NCI-H82 treated with DMSO at 0.1 percent for 48 hours (cell line): Measurements from ENCODE around the gene CDK11A.
"Not testable (repeated sequence)": the region's sequence is repeated elsewhere in the genome, so short reads cannot be mapped to it uniquely, and the experiment has no call there.

Experiments
- DNase-seq: peaks from one replicate; lab custom pipeline; 2025; ENCODE audit not compliant: unreplicated experiment; lab: John Stamatoyannopoulos, UW

Gene CDK11A

DNA sequence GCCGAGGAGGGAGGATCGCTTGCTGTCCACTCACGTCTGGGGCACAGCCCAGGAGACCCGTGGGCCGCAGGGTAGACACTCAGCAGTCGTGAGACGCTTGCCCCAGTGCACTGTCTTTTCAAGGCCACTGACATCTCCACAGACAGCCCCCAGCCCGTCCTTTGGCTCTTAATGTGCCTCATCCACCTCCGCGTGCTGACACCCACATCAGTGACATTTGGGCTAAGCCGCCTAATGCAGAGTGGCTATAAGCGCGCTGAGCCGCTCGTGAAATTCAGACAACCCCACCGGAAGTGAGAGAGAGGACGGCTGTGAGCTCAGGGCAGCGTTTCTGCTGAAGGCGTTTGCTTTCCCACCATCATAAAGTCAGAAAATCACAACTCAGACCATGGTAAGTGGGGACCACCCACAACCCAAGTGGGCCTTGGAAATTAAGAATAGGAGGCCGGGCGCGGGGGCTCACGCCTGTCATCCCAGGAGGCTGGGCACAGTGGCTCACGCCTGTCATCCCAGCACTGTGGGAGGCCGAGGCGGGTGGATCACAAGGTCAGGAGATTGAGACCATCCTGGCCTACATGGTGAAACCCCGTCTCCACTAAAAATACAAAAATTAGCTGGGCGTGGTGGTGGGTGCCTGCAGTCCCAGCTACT, 40.0 kb downstream of the CDK11A start:
- DNase-seq, result no peak

DNA sequence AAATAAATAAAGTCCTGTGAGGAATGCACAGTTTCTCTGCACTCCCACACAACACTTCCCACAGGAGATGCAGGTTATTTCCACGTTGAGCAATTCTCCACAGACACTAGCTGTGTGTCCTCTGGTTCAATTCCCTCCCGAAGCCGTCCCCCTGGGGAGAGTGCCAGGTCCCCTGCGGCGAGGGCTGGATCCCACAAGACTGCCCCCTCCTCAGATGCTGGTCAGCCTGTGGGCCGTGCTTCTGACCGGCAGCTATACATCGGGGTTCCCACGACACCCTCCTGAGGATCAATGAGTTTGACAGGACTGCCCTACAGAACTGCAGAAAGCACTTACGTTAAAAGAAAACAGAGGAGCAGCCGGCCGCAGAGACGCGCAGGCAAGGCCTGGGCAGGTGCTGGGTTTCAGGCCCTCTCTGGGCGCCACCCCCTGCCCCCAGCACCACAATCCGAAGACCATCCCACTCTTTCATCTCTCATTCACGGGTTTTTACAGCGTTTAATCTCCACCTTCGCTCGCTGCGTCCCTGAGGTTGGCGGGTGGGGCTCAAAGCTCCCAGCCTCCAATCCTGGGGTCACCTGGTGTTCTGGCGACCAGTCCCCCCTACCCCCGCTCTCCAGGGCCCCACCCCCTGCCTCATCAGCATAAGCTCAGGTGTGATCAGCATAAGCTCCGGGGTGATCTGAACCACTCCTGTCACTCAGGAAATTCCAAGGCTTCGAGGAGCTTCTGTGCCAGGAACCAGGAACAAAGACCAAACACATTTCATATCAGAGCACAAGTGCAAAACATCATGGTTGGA, 40.9 kb downstream of the CDK11A start:
- DNase-seq, result no peak

DNA sequence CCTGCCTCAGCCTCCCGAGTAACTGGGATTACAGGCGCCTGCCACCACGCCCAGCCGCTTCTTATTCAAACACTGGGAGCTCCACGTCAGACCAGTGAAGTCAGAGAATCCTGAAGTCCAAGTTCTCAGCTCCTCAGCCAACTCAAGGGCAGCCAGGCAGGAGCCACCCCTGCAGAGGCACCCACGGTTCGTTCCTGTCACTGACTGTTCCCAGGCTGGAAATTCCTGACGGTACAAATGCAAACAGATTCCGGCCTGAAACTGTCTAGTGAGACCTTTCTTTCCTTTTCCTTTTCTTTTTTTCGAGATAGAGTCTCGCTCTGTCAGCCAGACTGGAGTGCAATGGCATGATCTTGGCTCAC, 43.3 kb downstream of the CDK11A start:
- no peak for DNase-seq

DNA sequence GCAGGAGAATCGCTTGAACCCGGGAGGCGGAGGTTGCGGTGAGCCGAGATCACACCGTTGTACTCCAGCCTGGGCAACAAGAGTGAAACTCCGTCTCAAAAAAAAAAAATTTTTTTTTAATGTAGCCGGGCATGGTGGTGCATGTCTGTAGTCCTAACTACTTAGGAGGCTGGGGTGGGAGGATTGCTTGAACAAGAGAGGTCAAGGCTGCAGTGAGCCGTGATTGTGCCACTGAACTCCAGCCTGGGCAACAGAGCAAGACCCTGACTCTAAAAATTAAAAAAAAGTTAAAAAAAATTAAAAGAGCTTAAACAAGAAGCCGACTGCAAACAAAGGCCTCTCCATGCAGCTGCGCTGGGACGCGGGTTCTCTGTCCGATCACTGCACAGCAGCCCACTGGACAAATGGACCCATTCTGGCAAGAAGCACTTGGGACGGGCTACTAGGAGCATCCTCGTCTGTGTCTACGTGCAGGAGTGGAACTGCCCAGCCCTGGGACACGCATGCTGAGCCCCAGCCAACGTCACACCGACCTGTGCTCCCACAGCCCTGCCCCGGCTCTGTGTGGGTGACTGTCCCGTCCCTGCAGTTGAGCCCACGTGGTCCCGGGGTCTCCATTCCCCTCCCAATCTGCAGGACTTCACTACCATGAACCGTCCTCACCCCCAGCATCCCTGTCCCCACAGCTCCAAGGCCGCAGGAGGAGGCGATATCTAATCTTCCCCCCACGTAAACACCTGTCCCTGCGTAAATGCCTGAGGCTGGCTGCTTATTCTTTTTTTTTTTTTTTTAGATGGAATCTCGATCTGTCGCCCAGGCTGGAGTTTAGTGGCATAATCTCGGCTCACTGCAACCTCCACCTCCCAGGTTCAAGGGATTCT, 43.9 kb downstream of the CDK11A start:
- no peak for DNase-seq

DNA sequence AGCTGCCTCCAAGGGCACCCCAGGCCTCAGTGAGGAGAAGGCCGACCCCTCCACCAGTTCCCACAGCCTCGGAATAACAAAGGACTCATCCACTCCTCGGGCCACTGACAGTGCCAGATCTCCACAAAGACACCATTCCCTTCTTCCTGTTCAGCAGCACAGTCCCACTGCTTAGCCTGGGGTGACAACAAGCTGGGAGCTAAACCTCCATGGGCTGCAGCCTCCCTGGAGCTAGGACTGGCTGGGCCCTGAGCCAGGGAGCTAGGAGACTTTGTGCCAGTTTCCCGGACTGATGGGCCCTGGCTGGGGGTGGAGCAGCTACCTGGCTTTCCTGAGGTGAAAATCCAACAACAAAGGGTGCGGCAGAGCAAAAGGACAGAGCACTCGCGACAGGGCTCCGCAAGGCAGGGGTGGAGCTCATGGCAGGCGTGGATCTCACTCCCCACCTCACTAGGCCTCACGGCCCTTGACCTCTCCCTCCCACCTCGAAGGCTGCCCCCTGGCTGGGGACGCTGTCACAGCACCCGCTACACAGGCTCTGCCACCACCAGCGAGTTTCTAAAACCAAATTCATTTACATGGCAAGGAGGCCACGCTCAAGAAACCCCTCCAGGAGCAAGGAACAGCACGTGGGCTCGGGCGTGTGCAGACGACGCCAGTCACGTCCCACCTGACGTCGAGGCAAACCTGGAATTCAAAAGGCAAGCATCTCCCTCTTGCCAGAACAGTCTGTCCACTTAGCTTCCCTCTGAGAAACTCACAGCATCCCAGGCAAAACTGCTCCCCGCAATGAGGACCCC, 45.4 kb downstream of the CDK11A start:
- no peak for DNase-seq

DNA sequence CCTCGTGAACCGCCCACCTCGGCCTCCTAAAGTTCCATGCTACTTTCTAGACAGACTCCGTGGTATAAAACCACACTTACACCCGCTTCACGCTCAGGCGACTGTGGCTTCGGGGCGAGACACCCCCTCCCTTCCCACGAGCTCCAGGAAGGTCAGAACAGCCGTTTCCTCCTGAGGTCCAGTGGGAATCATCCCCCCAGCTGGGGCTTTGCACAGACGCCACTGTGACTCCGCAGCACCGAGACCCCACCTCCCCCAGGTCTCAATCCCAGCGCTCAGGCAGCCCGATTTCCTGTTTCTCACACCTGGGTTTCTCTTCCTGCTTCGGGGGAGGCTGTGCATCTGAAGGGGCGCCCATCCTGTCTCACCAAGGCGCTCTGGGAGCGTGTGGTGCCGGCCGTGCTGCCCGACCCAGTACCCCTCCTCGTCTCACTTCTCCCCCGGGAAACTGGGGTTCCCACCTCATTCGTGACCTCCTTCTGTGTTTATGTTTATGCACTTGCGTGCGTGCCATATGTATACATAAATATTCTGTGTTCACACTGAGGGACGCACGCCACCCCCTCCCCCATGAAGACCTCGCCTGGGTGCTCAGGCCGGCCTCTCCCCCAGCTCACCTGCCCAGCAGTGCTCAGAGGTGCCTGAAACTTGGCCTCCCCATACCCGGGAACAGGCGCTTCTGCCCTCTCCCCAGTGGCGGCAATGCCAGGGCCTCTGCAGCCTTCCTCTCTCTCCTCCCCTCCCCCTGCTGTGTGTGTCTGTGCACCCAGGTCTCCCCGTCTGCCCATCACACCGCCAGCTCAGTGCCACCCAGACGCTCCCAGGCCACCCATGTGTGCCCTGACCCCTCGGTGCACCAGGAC, 46.2 kb downstream of the CDK11A start:
- no peak for DNase-seq

DNA sequence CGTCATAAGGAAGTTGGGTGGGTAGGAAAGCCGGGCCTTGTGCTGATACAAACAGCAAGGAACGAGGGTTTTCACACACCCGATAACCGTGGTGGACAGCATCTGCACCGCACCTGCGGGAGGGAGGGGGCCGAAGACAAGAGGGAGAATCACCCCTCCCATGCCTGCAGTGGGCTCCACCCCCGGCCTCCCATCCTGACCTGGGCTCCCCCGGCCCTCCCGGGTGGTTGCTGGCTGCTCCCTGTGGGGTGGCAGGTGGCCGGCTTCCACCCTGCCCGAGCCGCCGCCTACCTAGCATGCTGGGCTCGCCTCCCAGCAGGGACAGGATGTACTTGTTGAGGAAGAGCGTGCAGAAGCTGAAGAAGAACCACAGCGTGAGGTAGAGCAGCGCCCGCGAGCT, 48.1 kb downstream of the CDK11A start:
- not testable (repeated sequence) for DNase-seq

DNA sequence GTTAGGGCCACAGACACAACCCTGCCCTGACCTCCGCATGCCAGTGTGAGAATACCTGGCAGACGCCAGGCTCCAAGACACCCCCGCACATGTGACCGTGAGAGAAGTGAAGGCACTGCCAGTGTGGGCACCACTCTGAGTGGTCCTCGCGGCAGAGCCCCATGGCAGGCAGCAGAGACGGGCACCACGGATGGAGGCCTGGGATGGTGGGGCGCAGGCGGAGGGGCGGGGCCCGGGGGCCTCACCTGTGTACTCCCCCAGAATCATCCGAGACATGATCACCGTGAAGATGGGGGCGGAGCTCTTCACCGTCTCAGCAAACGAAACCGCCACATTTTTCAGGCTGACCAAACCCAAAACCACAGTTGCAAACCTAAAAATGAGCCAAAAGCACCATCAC, 48.9 kb downstream of the CDK11A start:
- DNase-seq, result not testable (repeated sequence)

DNA sequence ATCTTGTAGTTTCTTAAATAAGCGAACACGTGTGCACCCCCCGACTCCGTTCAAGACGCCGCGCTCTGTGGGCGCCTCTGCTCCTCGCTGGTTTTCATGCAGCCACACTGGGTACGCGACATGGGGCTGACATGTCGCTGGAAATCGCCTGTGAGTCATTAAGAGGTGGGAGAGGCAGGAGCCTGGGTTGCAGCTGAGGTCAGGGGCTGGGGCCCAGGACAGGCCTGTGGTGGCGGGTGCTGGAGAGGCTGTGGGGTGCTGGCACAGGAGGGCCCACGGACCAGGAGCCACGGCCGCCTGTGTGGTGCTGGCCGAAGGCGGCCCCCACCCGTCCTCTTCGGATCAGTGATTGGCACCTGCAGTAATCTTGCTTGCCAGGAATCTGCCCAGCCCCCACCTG, 49.4 kb downstream of the CDK11A start:
- DNase-seq, result not testable (repeated sequence)

DNA sequence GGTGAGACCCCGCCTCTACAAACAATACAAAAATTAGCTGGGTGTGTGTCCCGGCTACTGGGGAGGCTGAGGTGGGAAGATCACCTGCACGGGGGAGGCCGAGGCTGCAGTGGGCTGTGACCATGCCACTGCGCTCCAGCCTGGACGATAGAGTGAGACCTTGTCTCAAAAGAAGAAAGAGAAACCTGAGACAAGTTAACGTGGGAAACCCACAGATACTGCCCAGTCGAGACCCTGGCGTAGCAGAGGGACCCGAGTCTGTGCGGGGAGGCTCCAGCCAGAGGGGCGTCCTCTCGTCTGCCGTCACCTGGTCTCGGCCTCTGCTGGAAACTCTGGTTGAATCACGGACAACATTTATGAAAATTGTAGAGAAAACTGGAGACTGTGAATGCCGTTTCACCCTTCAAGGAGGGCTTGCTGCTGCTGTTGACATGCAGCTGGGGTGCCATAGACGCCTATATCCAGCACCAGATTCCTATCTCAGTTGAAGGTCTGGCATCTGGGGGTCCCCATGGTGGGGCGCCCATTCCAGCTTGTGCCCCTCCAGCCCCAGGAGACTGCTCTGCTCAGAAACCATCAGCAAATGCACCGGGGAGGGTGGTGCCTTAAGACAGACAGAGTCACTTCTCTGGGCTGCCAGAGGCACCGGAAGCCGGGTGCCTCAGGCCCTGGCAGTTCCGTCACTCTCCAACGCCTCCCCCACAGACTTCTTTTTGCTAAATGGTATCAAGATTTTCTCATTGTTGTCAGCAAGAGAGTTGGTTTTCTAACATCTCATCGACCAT, 51.8 kb downstream of the CDK11A start:
- no peak for DNase-seq

DNA sequence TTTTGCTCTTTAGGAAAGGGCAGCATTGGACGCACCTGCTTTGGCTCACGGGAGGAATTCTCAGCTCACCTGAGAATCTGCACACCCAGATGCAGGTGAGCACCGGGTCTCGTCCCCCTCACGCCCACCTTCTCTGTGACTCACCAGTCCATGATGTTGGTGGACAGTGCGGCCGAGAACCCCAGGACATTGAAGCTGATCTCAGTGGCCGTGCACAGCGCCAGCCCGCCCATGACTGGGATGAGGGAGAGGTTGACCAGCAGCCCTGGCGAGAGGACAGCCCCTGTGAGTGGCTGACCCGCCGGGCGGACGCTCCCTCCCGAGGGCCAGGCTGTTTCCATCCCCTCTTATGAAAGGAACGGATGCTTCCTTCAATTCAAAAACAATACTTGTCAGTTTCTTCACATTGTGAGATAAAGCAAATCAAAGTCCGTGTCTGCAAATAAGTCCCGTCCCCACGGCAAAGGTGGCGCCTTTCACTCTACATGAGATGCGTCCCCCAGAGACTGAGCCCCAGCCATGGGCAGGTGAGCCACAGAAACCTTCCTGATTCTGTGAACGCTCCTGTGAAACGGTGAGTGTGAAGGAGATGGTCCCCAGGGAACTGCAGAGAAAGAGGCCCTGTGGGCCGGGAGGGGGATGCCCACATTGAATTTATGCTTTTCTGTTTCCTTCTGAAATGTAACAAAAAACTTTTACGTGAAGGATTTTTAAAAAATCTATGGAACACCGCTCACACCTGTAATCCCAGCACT, 52.6 kb downstream of the CDK11A start:
- no peak for DNase-seq

DNA sequence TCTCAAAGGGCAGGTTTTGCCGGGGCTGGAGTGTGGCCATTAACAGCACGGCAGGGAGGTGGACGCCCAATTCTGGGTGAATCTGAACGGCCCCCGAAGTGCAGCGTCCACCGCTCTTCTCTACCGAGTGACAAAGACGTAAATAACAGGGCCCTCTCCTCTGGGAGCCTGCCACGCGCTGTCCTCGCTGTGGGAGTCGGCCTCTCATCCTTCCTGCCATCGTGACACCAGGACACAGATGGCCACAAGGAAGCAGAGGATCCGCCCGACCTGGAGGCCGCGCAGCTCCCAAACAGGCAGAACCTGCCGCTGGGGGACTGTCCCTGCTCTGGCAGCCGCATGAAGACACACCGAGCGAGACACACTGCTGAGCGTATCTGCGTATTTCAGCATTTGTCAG, 53.3 kb downstream of the CDK11A start:
- DNase-seq, result no peak

DNA sequence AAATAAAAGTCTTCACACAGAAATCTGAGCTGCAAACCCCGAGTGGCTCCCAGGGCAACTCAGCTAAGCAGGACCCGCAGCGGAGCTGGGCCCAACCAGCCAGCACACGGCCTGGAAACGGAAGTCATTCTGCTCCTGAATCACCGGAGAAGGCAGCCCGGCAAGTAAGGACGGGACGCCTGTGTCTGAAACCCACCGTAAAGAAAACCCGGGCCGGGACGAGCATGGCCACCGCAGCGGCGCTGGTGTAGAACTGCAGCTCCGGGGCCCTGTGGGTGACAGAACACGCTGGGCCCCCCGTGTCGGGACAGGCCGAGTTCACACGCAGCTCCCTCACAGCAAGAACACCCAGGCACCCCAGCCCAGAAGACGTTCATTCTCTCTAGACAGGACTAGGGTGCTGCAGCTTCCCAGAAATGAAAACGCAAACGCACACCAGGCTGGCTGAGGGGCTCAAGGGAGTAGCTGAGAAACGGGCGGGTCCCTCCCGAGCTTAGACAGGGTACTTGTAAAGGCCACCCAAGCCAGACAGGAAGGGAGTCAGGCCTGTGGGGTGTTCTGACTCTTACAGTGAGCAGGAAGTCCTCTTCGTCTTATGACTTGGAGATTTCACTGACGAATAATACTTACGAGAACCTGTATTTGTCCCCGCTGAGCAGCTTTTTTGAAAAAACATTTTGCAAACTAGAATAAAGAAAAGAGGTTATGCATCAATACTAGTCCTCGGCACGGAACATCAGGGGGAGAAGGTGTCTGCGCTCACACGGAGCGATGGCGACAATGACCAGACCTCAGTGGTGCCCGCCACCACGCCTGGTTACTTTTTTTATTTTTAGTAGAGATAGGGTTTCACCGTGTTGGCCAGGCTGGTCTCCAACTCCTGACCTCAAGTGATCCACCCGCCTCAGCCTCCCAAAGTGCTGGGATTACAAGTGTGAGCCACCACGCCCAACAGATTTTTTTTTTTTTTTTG, 54.4 kb downstream of the CDK11A start:
- no peak for DNase-seq

DNA sequence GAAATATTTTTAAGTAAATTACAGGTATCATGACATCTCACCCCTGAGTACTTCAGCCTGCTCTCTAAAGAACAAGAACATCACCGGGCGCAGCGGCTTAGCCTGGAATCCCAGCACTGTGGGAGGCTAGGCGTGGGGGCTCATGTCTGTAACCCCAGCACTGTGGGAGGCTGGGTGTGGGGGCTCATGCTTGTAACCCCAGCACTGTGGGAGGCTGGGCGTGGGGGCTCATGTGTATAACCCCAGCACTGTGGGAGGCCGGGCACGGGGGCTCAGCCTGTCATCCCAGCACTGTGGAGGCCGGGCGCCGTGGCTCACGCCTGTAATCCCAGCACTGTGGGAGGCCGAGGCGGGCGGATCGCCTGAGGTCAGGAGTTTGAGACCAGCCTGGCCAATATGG, 57.6 kb downstream of the CDK11A start:
- no peak for DNase-seq

DNA sequence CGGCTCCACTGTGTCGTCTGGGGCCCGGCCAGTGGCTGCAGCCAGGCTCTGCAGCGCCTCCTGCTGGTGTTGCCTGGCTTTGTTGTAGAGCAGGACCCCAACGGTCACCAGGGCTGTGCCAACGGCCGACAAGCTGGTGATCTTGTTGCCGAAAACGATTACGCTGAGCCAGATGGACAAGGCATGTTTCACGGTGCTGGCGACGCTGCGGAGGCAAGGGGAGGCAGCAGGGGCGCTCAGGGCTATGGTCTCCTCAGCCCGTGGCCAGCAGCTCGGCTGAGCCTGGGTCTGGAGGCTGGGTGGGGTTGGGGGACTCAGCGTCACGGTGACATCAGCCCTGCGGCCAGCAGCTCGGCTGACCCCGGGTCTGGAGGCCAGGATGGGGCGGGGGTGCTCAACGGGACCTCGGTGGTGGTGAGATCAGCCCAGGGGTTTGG, 58.3 kb downstream of the CDK11A start:
- no peak for DNase-seq

DNA sequence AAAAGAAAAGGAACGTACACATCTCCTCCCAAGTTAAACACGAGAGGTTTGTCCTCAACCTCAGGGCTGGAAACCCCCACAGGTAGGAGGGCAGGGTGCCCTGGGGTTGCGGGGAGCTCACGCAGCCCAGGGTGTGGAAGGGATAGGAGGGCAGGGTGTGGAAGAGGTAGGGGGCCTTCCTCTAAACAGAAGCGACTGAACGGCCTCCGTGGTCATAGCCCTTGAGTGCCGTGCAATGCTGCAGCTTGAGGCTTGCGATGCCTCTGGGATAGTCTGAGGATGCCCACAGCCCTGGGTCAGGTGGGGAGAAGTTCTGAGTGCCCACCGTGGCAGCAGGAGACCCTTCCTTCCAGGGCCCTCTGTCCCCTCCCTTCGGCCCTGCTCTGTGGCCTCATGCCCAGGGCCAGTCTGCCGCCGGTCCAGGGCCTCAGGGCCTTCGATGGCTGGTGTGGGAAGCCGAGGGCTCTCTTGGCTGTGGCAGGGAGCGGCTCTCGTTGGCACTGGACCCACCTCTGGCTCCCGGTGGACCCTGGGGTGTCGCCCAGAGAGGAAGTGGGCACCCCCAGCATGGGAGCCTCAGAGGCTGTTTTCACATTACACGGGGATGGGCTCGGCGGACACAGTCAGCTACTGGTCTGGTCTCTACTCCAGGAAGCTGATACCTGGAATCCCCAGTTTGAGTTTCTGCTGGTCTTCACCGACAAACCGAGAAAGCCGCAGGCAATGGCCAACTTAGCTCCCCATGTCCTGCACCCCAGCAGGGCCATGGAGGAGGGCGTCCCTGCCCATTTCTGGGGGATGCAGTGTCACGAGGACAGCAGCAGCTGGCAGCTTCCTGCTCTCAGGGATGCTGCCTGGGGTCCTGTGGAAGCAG, 59.0 kb downstream of the CDK11A start:
- no peak for DNase-seq
